ENCODE data around the gene TRPC6. TPM values are rescaled to one million over a fixed set of nuclear protein-coding genes. Genes with fewer than 3 reads are reported as not detected.

Gene TRPC6
- total and polyA plus RNA-seq, 2 of the 8 experiments (the other 6 are each of a cell fraction or from before 2014, with no cell fraction given) = 0.26 to 0.39 TPM

GRCh38 chr11:101445761-101446160 lies 138.0 kb downstream of the TRPC6 start:
- Histone ChIP-seq H3K36me3 (ENCODE audit: control insufficient read depth in 2 of 4, insufficient read depth in 4 of 4, low read length in 3 of 4) (no peaks in the 10 kb centered on the region), H3K9ac (replicated peaks in 1 of 4; ENCODE audit: extremely low read depth in 1 of 4, low read depth in 3 of 4, low read length in 3 of 4) (no peak overlapping the region), H3K23ac (ENCODE audit: insufficient read length) (no peak overlapping the region), H2BK5ac (ENCODE audit: low read depth, low read length) (no peak overlapping the region), H2AFZ (ENCODE audit: low read length) (no peak overlapping the region), H3K4me1 (replicated peaks in 1 of 4; ENCODE audit: control insufficient read depth in 3 of 4, insufficient read depth in 4 of 4, low read length in 3 of 4) (no peaks in the 10 kb centered on the region), H4K5ac (ENCODE audit: insufficient read length, low read depth, low read length) (no peak overlapping the region), H3K9me3 (ENCODE audit: insufficient read depth in 2 of 2, low read depth in 1 of 2, low read length in 1 of 2) (no peaks in the 10 kb centered on the region), H4K8ac (ENCODE audit: extremely low read depth, insufficient read depth, low read length) (no peak overlapping the region), H3K79me2 (ENCODE audit: control insufficient read depth in 1 of 2, insufficient read depth in 2 of 2, low read length in 2 of 2) (no peaks in the 10 kb centered on the region), H2BK12ac (ENCODE audit: low read depth, low read length) (no peak overlapping the region), H3K56ac (replicated peaks; ENCODE audit: insufficient read length, low read depth, low read length) (no peak overlapping the region), H2BK20ac (ENCODE audit: low read length) (no peak overlapping the region), H3K4me3 (ENCODE audit: extremely low read depth in 1 of 4, insufficient read depth in 2 of 4, low read depth in 3 of 4, low read length in 4 of 4) (no peak overlapping the region), H3K27ac (ENCODE audit: low read depth, low read length) (no peak overlapping the region), H3K4me2 (ENCODE audit: insufficient read depth in 1 of 2, low read depth in 2 of 2, low read length in 2 of 2) (no peak overlapping the region), H3K4ac (replicated peaks; ENCODE audit: insufficient read length, low read depth, low read length) (no peak overlapping the region), H4K91ac (replicated peaks; ENCODE audit: insufficient read length, low read length) (no peak overlapping the region), H4K20me1 (replicated peaks in 1 of 2; ENCODE audit: control insufficient read depth in 1 of 2, insufficient read depth in 2 of 2, low read length in 2 of 2) (no peaks in the 10 kb centered on the region), H2AK5ac (ENCODE audit: low read depth, low read length) (no peak overlapping the region), H2BK120ac (replicated peaks; ENCODE audit: low read depth, low read length) (no peak overlapping the region), H3K79me1 (ENCODE audit: low read depth, low read length) (no peaks in the 10 kb centered on the region), H2BK15ac (ENCODE audit: low read length) (no peak overlapping the region), H3K23me2 (ENCODE audit: low read depth, low read length) (no peaks in the 10 kb centered on the region), H3K18ac (ENCODE audit: extremely low read depth, low read length) (no peak overlapping the region), H3K27me3 (replicated peaks in 1 of 4; ENCODE audit: control insufficient read depth in 3 of 4, extremely low read depth in 1 of 4, insufficient read depth in 3 of 4, low read length in 3 of 4) (no peaks in the 10 kb centered on the region), H3K14ac (ENCODE audit: insufficient read length) (no peak overlapping the region)
- ChIA-PET POLR2A (ENCODE audit: partially characterized antibody) (no interaction called here), CTCF (ENCODE audit: partially characterized antibody) (interaction anchor here (0.7 to 0.9 kb wide), 2 partner anchors 11 to 305 kb away, joined by 3 read pairs; no protein-coding TSS in a partner anchor)
- FAIRE-seq (no peak), DNase-seq (ENCODE audit: low read depth in 1 of 2, low spot score in 2 of 2) (no peak)
- TF ChIP-seq SP2 (IDR thresholded peaks at IDR 0.05; ENCODE audit: low read length) (no peak), RAD21 (IDR thresholded peaks at IDR 0.05 in 1 of 2, conservative IDR thresholded peaks at IDR 0.05 in 1 of 2; ENCODE audit: low read depth in 2 of 2, low read length in 2 of 2) (no peak), HDAC2 (IDR thresholded peaks at IDR 0.05; ENCODE audit: borderline replicate concordance in 1 of 2, low read depth in 2 of 2, low read length in 2 of 2) (no peak), TBP (IDR thresholded peaks at IDR 0.05; ENCODE audit: low read depth, low read length) (no peak), CBX5 (IDR thresholded peaks at IDR 0.05; ENCODE audit: low read depth, low read length) (no peak), CEBPB (IDR thresholded peaks at IDR 0.05; ENCODE audit: low read depth, low read length) (no peak), CTCF (IDR thresholded peaks at IDR 0.05; ENCODE audit: control extremely low read depth in 1 of 3, insufficient read depth in 1 of 3, low read depth in 1 of 3, low read length in 3 of 3) (no peak), BCL11A (IDR thresholded peaks at IDR 0.05; ENCODE audit: low read depth in 2 of 2, low read length in 2 of 2) (no peak), RFX5 (IDR thresholded peaks at IDR 0.05; ENCODE audit: borderline replicate concordance, low read depth, low read length) (no peak), JUND (IDR thresholded peaks at IDR 0.05; ENCODE audit: low read length) (no peak), ATF3 (IDR thresholded peaks at IDR 0.05; ENCODE audit: insufficient read depth, low read depth, low read length) (no peak), TAF1 (IDR thresholded peaks at IDR 0.05; ENCODE audit: low read depth, low read length) (no peak)
